Epithelial cell of esophagus (primary cell): ENCODE results near the gene RGS12.

Experiments used
- DNase-seq: peaks from one replicate; pipeline ENCODE4 v3.0.0; 2010; ENCODE audit warnings: low read depth
- H3K4me3 ChIP-seq: 2 replicates; pipeline ENCODE4 v1.5.1; 2011; ENCODE audit warnings: mild to moderate bottlenecking, low read length, control low read depth
- CTCF ChIP-seq: IDR thresholded peaks from 2 replicates; pipeline ENCODE4 v1.5.1; 2011; ENCODE audit warnings: low read depth, mild to moderate bottlenecking, low read length, control low read depth, inconsistent platforms; ENCODE audit not compliant: insufficient read depth; ENCODE audit errors: missing control alignments

RGS12 gene

GRCh38 chr4:3301450-3302172 lies 8.8 kb downstream of the RGS12 start:
- TF ChIP-seq CTCF, result no peak
- no peak overlapping the region for H3K4me3 ChIP-seq
- no peak for DNase-seq

- DNase-seq, result no peak
- no peak overlapping the region for H3K4me3 ChIP-seq
- no peak for TF ChIP-seq CTCF
Observed at GRCh38 chr4:3302173-3302785, 9.5 kb downstream of the RGS12 start.

GRCh38 chr4:3302786-3303564 lies 10.2 kb downstream of the RGS12 start:
- no peak for DNase-seq
- no peak overlapping the region for H3K4me3 ChIP-seq
- TF ChIP-seq CTCF, result no peak

GRCh38 chr4:3303565-3303824 lies 10.7 kb downstream of the RGS12 start:
- no peak for TF ChIP-seq CTCF
- no peak for DNase-seq
- H3K4me3 ChIP-seq, result no peak overlapping the region

GRCh38 chr4:3303923-3304710 lies 11.3 kb downstream of the RGS12 start:
- no peak for TF ChIP-seq CTCF
- H3K4me3 ChIP-seq, result no peak overlapping the region
- no peak for DNase-seq

GRCh38 chr4:3304831-3305609 lies 12.2 kb downstream of the RGS12 start:
- no peak for TF ChIP-seq CTCF
- DNase-seq, result no peak
- no peak overlapping the region for H3K4me3 ChIP-seq
